BLaER1 treated with 17β-estradiol and CSF1 and Interleukin-3, amounts not matched to agents 10 nM and 100 nM (cell line): Measurements from ENCODE around the gene POLE.

Source experiments
- H3K27ac ChIP-seq, 11 experiments: shearing (Covaris generic); formaldehyde crosslinking; 2 replicates each; pipeline ENCODE4 v1.8.1; 2022
- H3K27me3 ChIP-seq, 11 experiments: shearing (Covaris generic); formaldehyde crosslinking; 2 replicates each; pipeline ENCODE4 v1.8.1; 2022
- H3K36me3 ChIP-seq, 11 experiments: shearing (Covaris generic); formaldehyde crosslinking; 2 replicates each; pipeline ENCODE4 v1.8.1; 2022
- H3K4me1 ChIP-seq, 10 experiments: shearing (Covaris generic); formaldehyde crosslinking; 2 replicates each; pipeline ENCODE4 v1.8.1; 2022
- H3K4me2 ChIP-seq, 11 experiments: shearing (Covaris generic); formaldehyde crosslinking; 2 replicates each; pipeline ENCODE4 v1.8.1; 2022
- H3K4me3 ChIP-seq, 10 experiments: shearing (Covaris generic); formaldehyde crosslinking; 2 replicates each; pipeline ENCODE4 v1.8.1; 2022
- H3K9ac ChIP-seq, 11 experiments: shearing (Covaris generic); formaldehyde crosslinking; 2 replicates each; pipeline ENCODE4 v1.8.1; 2022
- H3K9me3 ChIP-seq, 11 experiments: shearing (Covaris generic); formaldehyde crosslinking; replicated peaks in 1 of 11; 2 replicates each; pipeline ENCODE4 v1.8.1; 2022
- H4K20me1 ChIP-seq, 11 experiments: shearing (Covaris generic); formaldehyde crosslinking; 2 replicates each; pipeline ENCODE4 v1.8.1; 2022
- Cebpa-rat ChIP-seq, 11 experiments: shearing (Covaris generic); IDR thresholded peaks; 2 replicates each; pipeline ENCODE4 v1.8.1; 2022

POLE gene

GRCh38 chr12:132659146-132659545 lies 28.0 kb downstream of the POLE start:
- peak overlapping the region; percentile 49 to 78 (median 61); a peak in 19 of 22 replicates for H3K27ac ChIP-seq
- H3K4me1 ChIP-seq: peaks cover 71 to 80% (median 73%) of the 10 kb centered on the region in 10 experiments
- H3K4me2 ChIP-seq: peak overlapping the region; percentile 74 to 98 (median 86)
- peaks cover 0 to 26% (median 0%) of the 10 kb centered on the region in 11 experiments; a peak in 5 of 22 replicates for H4K20me1 ChIP-seq
- H3K27me3 ChIP-seq: no peaks in the 10 kb centered on the region
- H3K4me3 ChIP-seq: no peak overlapping the region
- peak overlapping the region in 8 of 11 experiments; percentile 11 to 62 (median 43); a peak in 12 of 22 replicates for H3K9ac ChIP-seq
- no peaks in the 10 kb centered on the region for H3K9me3 ChIP-seq
- H3K36me3 ChIP-seq: peaks cover 50 to 100% (median 94%) of the 10 kb centered on the region in 11 experiments
- TF ChIP-seq Cebpa-rat (IDR thresholded peaks at IDR 0.05): no peak

GRCh38 chr12:132658149-132658894 lies 28.8 kb downstream of the POLE start:
- Histone ChIP-seq H3K4me1 (peaks cover 63 to 72% (median 65%) of the 10 kb centered on the region in 10 experiments), H3K27ac (peak overlapping the region; percentile 49 to 78 (median 61); a peak in 19 of 22 replicates), H3K4me3 (no peak overlapping the region), H3K9me3 (no peaks in the 10 kb centered on the region), H3K9ac (peak overlapping the region in 4 of 11 experiments; percentile 0 to 62 (median 44); a peak in 6 of 22 replicates), H3K36me3 (peaks cover 58 to 100% (median 95%) of the 10 kb centered on the region in 11 experiments), H4K20me1 (peaks cover 0 to 22% (median 0%) of the 10 kb centered on the region in 11 experiments; a peak in 5 of 22 replicates), H3K4me2 (peak overlapping the region; percentile 74 to 98 (median 86)), H3K27me3 (no peaks in the 10 kb centered on the region)
- no peak for TF ChIP-seq Cebpa-rat (IDR thresholded peaks at IDR 0.05)

- peak overlapping the region in 3 of 11 experiments; percentile 0 to 62 (median 40); a peak in 4 of 22 replicates for H3K9ac ChIP-seq
- H3K4me3 ChIP-seq: no peak overlapping the region
- H3K4me1 ChIP-seq: peaks cover 51 to 61% (median 53%) of the 10 kb centered on the region in 10 experiments
- no peaks in the 10 kb centered on the region for H3K27me3 ChIP-seq
- peak overlapping the region in 8 of 11 experiments; percentile 58 to 78 (median 64); a peak in 13 of 22 replicates for H3K27ac ChIP-seq
- H3K36me3 ChIP-seq: peaks cover 69 to 100% (median 99%) of the 10 kb centered on the region in 11 experiments
- peak overlapping the region; percentile 74 to 98 (median 86); a peak in 18 of 22 replicates for H3K4me2 ChIP-seq
- 0 out of 22 replicates have a peak, but pooled peaks of 1 of the 11 experiments have one; percentile 14 for TF ChIP-seq Cebpa-rat (IDR thresholded peaks at IDR 0.05)
- H4K20me1 ChIP-seq: peaks cover 0 to 15% (median 0%) of the 10 kb centered on the region in 11 experiments; a peak in 3 of 22 replicates
- no peaks in the 10 kb centered on the region for H3K9me3 ChIP-seq
Observed at GRCh38 chr12:132657004-132657727, 30.0 kb downstream of the POLE start.

GRCh38 chr12:132653567-132654290 lies 33.4 kb downstream of the POLE start:
- Histone ChIP-seq H3K4me1 (peaks cover 17 to 26% (median 19%) of the 10 kb centered on the region in 10 experiments), H3K9me3 (no peaks in the 10 kb centered on the region), H3K4me2 (no peak overlapping the region), H3K9ac (no peak overlapping the region), H4K20me1 (peaks cover 0 to 23% (median 0%) of the 10 kb centered on the region in 11 experiments; a peak in 6 of 22 replicates), H3K4me3 (no peak overlapping the region), H3K27ac (no peak overlapping the region), H3K27me3 (no peaks in the 10 kb centered on the region), H3K36me3 (peaks cover 76 to 100% (median 99%) of the 10 kb centered on the region in 11 experiments)
- no peak for TF ChIP-seq Cebpa-rat (IDR thresholded peaks at IDR 0.05)

- H3K9me3 ChIP-seq: no peaks in the 10 kb centered on the region
- H3K4me3 ChIP-seq: no peak overlapping the region
- H4K20me1 ChIP-seq: peaks cover 0 to 29% (median 0%) of the 10 kb centered on the region in 11 experiments; a peak in 8 of 22 replicates
- H3K27ac ChIP-seq: peak overlapping the region in 1 of 11 experiments; percentile 5; a peak in 1 of 22 replicates
- H3K4me2 ChIP-seq: no peak overlapping the region
- no peaks in the 10 kb centered on the region for H3K27me3 ChIP-seq
- H3K9ac ChIP-seq: no peak overlapping the region
- H3K36me3 ChIP-seq: peaks cover 86 to 100% (median 99%) of the 10 kb centered on the region in 11 experiments
- H3K4me1 ChIP-seq: peaks cover 0 to 5% (median 0%) of the 10 kb centered on the region in 10 experiments; a peak in 4 of 20 replicates
- no peak for TF ChIP-seq Cebpa-rat (IDR thresholded peaks at IDR 0.05)
Observed at GRCh38 chr12:132651444-132652100, 35.6 kb downstream of the POLE start.

GRCh38 chr12:132649226-132649945 lies 37.8 kb downstream of the POLE start:
- Histone ChIP-seq H3K4me2 (no peak overlapping the region), H3K27ac (no peak overlapping the region), H4K20me1 (peaks cover 0 to 29% (median 0%) of the 10 kb centered on the region in 11 experiments; a peak in 8 of 22 replicates), H3K9me3 (no peaks in the 10 kb centered on the region), H3K27me3 (no peaks in the 10 kb centered on the region), H3K4me1 (no peaks in the 10 kb centered on the region; a peak in 4 of 20 replicates), H3K4me3 (no peak overlapping the region), H3K36me3 (peaks cover 78 to 97% (median 95%) of the 10 kb centered on the region in 11 experiments), H3K9ac (no peak overlapping the region)
- TF ChIP-seq Cebpa-rat (IDR thresholded peaks at IDR 0.05): no peak

- Histone ChIP-seq H3K27me3 (no peaks in the 10 kb centered on the region), H3K9ac (no peak overlapping the region), H3K36me3 (peaks cover 73 to 97% (median 95%) of the 10 kb centered on the region in 11 experiments), H3K4me1 (no peaks in the 10 kb centered on the region; a peak in 3 of 20 replicates), H4K20me1 (peaks cover 0 to 32% (median 0%) of the 10 kb centered on the region in 11 experiments; a peak in 8 of 22 replicates), H3K4me2 (no peak overlapping the region), H3K4me3 (no peak overlapping the region), H3K27ac (no peak overlapping the region), H3K9me3 (no peaks in the 10 kb centered on the region)
- no peak for TF ChIP-seq Cebpa-rat (IDR thresholded peaks at IDR 0.05)
Observed at GRCh38 chr12:132648616-132649225, 38.4 kb downstream of the POLE start.
